ENCODE data around the gene LMO7.

The LMO7 gene

GRCh38 chr13:75749407-75749806 lies 113.3 kb downstream of the LMO7 start:
- no peak for DNase-seq

- no peak for DNase-seq
Observed at GRCh38 chr13:75751350-75751749, 115.2 kb downstream of the LMO7 start.

- DNase-seq: no peak
Observed at GRCh38 chr13:75752826-75753225, 116.7 kb downstream of the LMO7 start.

GRCh38 chr13:75754936-75755335 lies 118.8 kb downstream of the LMO7 start:
- DNase-seq: no peak

GRCh38 chr13:75757336-75757735 lies 121.2 kb downstream of the LMO7 start:
- DNase-seq: no peak

- no peak for DNase-seq
Observed at GRCh38 chr13:75759531-75759930, 123.4 kb downstream of the LMO7 start.

GRCh38 chr13:75760131-75761021 lies 124.2 kb downstream of the LMO7 start:
- DNase-seq: no peak

GRCh38 chr13:75761369-75761768 lies 125.2 kb downstream of the LMO7 start:
- no peak for DNase-seq

- DNase-seq: no peak
Observed at GRCh38 chr13:75762076-75762937, 126.2 kb downstream of the LMO7 start.

- DNase-seq: no peak
Observed at GRCh38 chr13:75762955-75763354, 126.8 kb downstream of the LMO7 start.

GRCh38 chr13:75763512-75763911 lies 127.4 kb downstream of the LMO7 start:
- DNase-seq: no peak

- no peak for DNase-seq
Observed at GRCh38 chr13:75764251-75764925, 128.3 kb downstream of the LMO7 start.

- no peak for DNase-seq
Observed at GRCh38 chr13:75764926-75765310, 128.8 kb downstream of the LMO7 start.

GRCh38 chr13:75766636-75767035 lies 130.5 kb downstream of the LMO7 start:
- DNase-seq: no peak

GRCh38 chr13:75769141-75769905 lies 133.2 kb downstream of the LMO7 start:
- no peak for DNase-seq

GRCh38 chr13:75770164-75770563 lies 134.0 kb downstream of the LMO7 start:
- no peak for DNase-seq

- no peak for DNase-seq
Observed at GRCh38 chr13:75770592-75771011, 134.5 kb downstream of the LMO7 start.

- DNase-seq: no peak
Observed at GRCh38 chr13:75771226-75771625, 135.1 kb downstream of the LMO7 start.

GRCh38 chr13:75771818-75772217 lies 135.7 kb downstream of the LMO7 start:
- DNase-seq: no peak

- DNase-seq: no peak
Observed at GRCh38 chr13:75774176-75774575, 138.0 kb downstream of the LMO7 start.

GRCh38 chr13:75776550-75776949 lies 140.4 kb downstream of the LMO7 start:
- DNase-seq: no peak

- no peak for DNase-seq
Observed at GRCh38 chr13:75779393-75779792, 143.3 kb downstream of the LMO7 start.

All from T-helper 9 cell (primary cell).